Globus pallidus (tissue), 1 donor: Measurements from ENCODE around the gene UPK2.
"Not testable (repeated sequence)": the region's sequence is repeated elsewhere in the genome, so short reads cannot be mapped to it uniquely, and the experiment has no call there.

ENCODE experiments used
- DNase-seq: peaks from one replicate; pipeline ENCODE4 v3.0.0-alpha.2; 2015; ENCODE audit warnings: low spot score

The UPK2 gene

GRCh38 chr11:118988280-118988679 lies 32.2 kb downstream of the UPK2 start:
- no peak for DNase-seq

DNA sequence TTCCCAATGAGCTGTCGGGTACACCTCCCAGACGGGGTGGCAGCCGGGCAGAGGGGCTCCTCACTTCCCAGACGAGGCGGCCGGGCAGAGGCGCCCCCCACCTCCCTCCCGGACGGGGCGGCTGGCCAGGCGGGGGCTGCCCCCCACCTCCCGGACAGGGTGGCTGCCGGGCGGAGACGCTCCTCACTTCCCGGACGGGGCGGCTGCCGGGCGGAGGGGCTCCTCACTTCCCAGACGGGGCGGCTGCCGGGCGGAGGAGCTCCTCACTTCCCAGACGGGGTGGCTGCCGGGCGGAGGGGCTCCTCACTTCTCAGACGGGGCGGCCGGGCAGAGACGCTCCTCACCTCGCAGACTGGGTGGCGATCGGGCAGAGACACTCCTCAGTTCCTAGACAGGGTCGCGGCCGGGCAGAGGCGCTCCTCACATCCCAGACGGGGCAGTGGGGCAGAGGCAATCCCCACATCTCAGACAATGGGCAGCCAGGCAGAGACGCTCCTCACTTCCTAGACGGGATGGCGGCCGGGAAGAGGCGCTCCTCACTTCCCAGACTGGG lies 35.5 kb downstream of the UPK2 start:
- not testable (repeated sequence) for DNase-seq

GRCh38 chr11:118996926-118997626 lies 41.0 kb downstream of the UPK2 start:
- no peak for DNase-seq

DNA sequence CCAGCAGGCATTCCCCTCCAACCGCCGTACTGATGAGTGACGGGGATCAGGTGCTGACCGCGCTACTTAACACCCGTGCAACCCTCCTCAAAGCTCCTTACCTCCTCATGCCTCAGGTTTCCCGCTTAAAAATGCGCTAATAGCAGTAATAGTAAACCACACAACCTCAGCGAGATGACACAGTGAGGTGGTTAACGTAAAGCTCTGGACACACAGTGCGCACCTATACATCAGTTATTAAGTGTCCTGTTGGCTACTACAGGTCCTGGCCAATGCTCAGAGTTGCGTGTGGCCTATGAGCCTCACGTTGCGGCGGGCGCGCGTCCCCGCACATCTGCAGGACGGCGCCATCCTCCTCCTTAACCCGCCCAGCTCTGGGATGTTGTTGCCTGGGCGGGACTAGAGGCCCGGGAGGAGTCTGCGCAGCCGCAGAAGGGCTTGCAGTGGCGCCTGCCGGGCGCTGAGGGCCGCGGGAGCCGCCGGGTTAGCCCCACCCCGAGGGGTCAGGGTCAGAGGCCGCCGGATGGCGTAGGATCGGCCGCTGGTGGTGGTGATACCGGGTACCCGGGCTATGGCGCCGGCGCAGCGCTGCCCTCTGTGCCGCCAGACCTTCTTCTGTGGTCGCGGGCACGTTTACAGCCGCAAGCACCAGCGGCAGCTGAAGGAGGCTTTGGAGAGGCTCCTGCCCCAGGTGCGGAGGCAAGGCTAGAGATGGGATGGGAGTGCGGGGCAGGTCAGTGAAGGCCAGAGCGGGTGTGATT lies 41.7 kb downstream of the UPK2 start, which contains the start of gene CENATAC:
Gene CENATAC, plus strand, starts transcription at position 512 of the 761 bp plus-strand sequence. Its CDS starts 60 bp downstream, at position 572.
- DNase-seq: peak; percentile 95

DNA sequence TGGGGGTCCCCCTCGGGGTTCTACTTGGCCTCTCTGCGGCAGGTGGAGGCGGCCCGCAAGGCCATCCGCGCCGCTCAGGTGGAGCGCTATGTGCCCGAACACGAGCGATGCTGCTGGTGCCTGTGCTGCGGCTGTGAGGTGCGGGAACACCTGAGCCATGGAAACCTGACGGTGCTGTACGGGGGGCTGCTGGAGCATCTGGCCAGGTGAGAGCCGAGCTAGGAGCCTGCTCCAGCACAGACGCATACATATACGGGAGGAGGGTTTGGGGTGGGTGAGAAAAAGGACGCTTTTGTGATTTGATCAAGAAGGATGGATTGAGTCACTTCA lies 42.3 kb downstream of the UPK2 start:
- DNase-seq: no peak

DNA sequence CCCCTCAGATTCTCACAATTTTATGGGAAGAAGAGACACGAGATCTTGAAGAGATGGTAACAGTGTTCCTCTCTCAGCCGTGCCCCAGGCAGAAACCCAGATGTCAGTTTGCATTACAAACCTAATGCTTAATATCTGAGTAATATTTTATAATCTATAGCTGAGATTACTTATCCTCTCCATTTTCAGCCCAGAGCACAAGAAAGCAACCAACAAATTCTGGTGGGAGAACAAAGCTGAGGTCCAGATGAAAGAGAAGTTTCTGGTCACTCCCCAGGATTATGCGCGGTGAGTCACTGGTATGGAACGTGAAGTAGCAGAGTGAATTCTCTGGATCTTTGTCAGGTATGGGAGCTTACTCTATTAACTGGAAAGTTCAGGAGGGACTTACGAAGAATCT lies 42.7 kb downstream of the UPK2 start:
- DNase-seq: no peak

GRCh38 chr11:119000906-119001305 lies 44.8 kb downstream of the UPK2 start:
- no peak for DNase-seq

- no peak for DNase-seq
These were observed 50.6 kb downstream of the UPK2 start for GRCh38 chr11:119006656-119007055.
